H9 (cell line): Measurements from ENCODE around the gene IL18BP. TPM values are rescaled to one million over a fixed set of nuclear protein-coding genes. Genes with fewer than 3 reads are reported as not detected.
A peak's percentile ranks its signal among the peaks of the same experiment; 100 is the strongest.

ENCODE experiments used
- DNase-seq: peaks from one replicate; pipeline ENCODE4 v3.0.0-alpha.2; 2017
- H2AFZ ChIP-seq: one replicate; pipeline ENCODE4 v1.6.1; 2013; ENCODE audit warnings: mild to moderate bottlenecking, low read length, control low read depth, moderate library complexity
- H2AK5ac ChIP-seq: 2 replicates; pipeline ENCODE4 v1.6.1; 2013; ENCODE audit warnings: low read length, control low read depth, mixed read lengths; ENCODE audit not compliant: insufficient read length
- H2BK120ac ChIP-seq: one replicate; pipeline ENCODE4 v1.6.1; 2013; ENCODE audit warnings: low read depth, mild to moderate bottlenecking, low read length, control low read depth, inconsistent platforms; ENCODE audit not compliant: poor library complexity, severe bottlenecking
- H2BK12ac ChIP-seq: 2 replicates; pipeline ENCODE4 v1.6.1; 2013; ENCODE audit warnings: low read length, control low read depth, mixed read lengths, low read depth; ENCODE audit not compliant: insufficient read length
- H2BK15ac ChIP-seq: 2 replicates; pipeline ENCODE4 v1.6.1; 2013; ENCODE audit warnings: low read depth, low read length, control low read depth
- H2BK20ac ChIP-seq: one replicate; pipeline ENCODE4 v1.6.1; 2013; ENCODE audit warnings: low read depth, mild to moderate bottlenecking, low read length, control low read depth, inconsistent platforms; ENCODE audit not compliant: poor library complexity, severe bottlenecking
- H2BK5ac ChIP-seq: 2 replicates; pipeline ENCODE4 v1.6.1; 2013; ENCODE audit warnings: low read length, control low read depth, mixed read lengths; ENCODE audit not compliant: insufficient read length
- H3K14ac ChIP-seq: 2 replicates; pipeline ENCODE4 v1.6.1; 2013; ENCODE audit warnings: low read length, control low read depth; ENCODE audit not compliant: insufficient read depth
- H3K18ac ChIP-seq: 2 replicates; pipeline ENCODE4 v1.6.1; 2013; ENCODE audit warnings: low read depth, mild to moderate bottlenecking, mixed read lengths, low read length, control low read depth; ENCODE audit not compliant: insufficient read length
- H3K23ac ChIP-seq: 2 replicates; pipeline ENCODE4 v1.6.1; 2013; ENCODE audit warnings: low read length, control low read depth, mixed read lengths, low read depth; ENCODE audit not compliant: insufficient read length
- H3K23me2 ChIP-seq: 2 replicates; pipeline ENCODE4 v1.6.1; 2013; ENCODE audit warnings: low read depth, mild to moderate bottlenecking, mixed read lengths, low read length, control low read depth; ENCODE audit not compliant: insufficient read length, poor library complexity, severe bottlenecking
- H3K27ac ChIP-seq: 2 replicates; pipeline ENCODE4 v1.5.1; 2013; ENCODE audit warnings: low read length, control low read depth, mixed read lengths, low read depth; ENCODE audit not compliant: insufficient read length
- H3K27me3 ChIP-seq: 2 replicates; pipeline ENCODE4 v1.6.1; 2013; ENCODE audit warnings: low read length, control low read depth, inconsistent platforms; ENCODE audit not compliant: insufficient read depth
- H3K4ac ChIP-seq: 2 replicates; pipeline ENCODE4 v1.6.1; 2013; ENCODE audit warnings: low read depth, mild to moderate bottlenecking, control low read depth, inconsistent platforms, low read length, moderate library complexity
- H3K4me1 ChIP-seq: 2 replicates; pipeline ENCODE4 v1.6.1; 2013; ENCODE audit warnings: low read length, control low read depth, inconsistent platforms; ENCODE audit not compliant: insufficient read depth
- H3K4me2 ChIP-seq: 2 replicates; pipeline ENCODE4 v1.6.1; 2013; ENCODE audit warnings: low read length, control low read depth, mixed read lengths; ENCODE audit not compliant: insufficient read length, insufficient read depth
- H3K56ac ChIP-seq: 2 replicates; pipeline ENCODE4 v1.6.1; 2013; ENCODE audit warnings: low read depth, mild to moderate bottlenecking, mixed read lengths, low read length, control low read depth; ENCODE audit not compliant: insufficient read length
- H3K79me1 ChIP-seq: 2 replicates; pipeline ENCODE4 v1.6.1; 2013; ENCODE audit warnings: low read depth, mild to moderate bottlenecking, moderate library complexity, low read length, control low read depth, inconsistent platforms; ENCODE audit not compliant: insufficient read depth, poor library complexity, severe bottlenecking
- H3K79me2 ChIP-seq: 2 replicates; pipeline ENCODE4 v1.6.1; 2013; ENCODE audit warnings: low read length, control low read depth, inconsistent platforms; ENCODE audit not compliant: insufficient read depth
- H3K9ac ChIP-seq: 2 replicates; pipeline ENCODE4 v1.6.1; 2013; ENCODE audit warnings: low read length, control low read depth, mixed read lengths; ENCODE audit not compliant: insufficient read length; ENCODE audit errors: extremely low read depth
- H3K9me3 ChIP-seq: one replicate; pipeline ENCODE4 v1.6.1; 2013; ENCODE audit warnings: low read depth, low read length, inconsistent platforms; ENCODE audit not compliant: control insufficient read depth
- H3T11ph ChIP-seq: one replicate; pipeline ENCODE4 v1.6.1; 2013; ENCODE audit warnings: mild to moderate bottlenecking, low read length, control low read depth, inconsistent platforms
- H4K20me1 ChIP-seq: one replicate; pipeline ENCODE4 v1.6.1; 2013; ENCODE audit not compliant: control insufficient read depth, insufficient read length, insufficient read depth
- H4K5ac ChIP-seq: 2 replicates; pipeline ENCODE4 v1.6.1; 2013; ENCODE audit warnings: low read depth, mild to moderate bottlenecking, mixed read lengths, low read length, control low read depth; ENCODE audit not compliant: insufficient read length
- H4K8ac ChIP-seq: replicated peaks from 2 replicates; pipeline ENCODE4 v1.6.1; 2013; ENCODE audit warnings: low read length, control low read depth, mixed read lengths, low read depth; ENCODE audit not compliant: insufficient read length
- H4K91ac ChIP-seq: 2 replicates; pipeline ENCODE4 v1.6.1; 2013; ENCODE audit warnings: low read depth, mild to moderate bottlenecking, moderate library complexity, mixed read lengths, low read length, control low read depth; ENCODE audit not compliant: insufficient read length
- H3K27ac Mint-ChIP-seq, 3 experiments: 2 replicates in 2 of 3; 3 replicates in 1 of 3; pipeline ENCODE4 v1.8.0; 2020 to 2021; ENCODE audit warnings: mixed read lengths in 3 of 3, mild to moderate bottlenecking in 1 of 3, moderate library complexity in 1 of 3
- H3K27me3 Mint-ChIP-seq: 2 replicates; pipeline ENCODE4 v1.8.0; 2021; ENCODE audit warnings: low read depth, mild to moderate bottlenecking, moderate library complexity, mixed read lengths
- H3K36me3 Mint-ChIP-seq, 3 experiments: 2 replicates in 2 of 3; 3 replicates in 1 of 3; pipeline ENCODE4 v1.8.0; 2020 to 2021; ENCODE audit warnings: low read depth in 3 of 3, mixed read lengths in 3 of 3; ENCODE audit not compliant: insufficient read depth in 1 of 3
- H3K4me1 Mint-ChIP-seq, 2 experiments: 2 replicates each; pipeline ENCODE4 v1.8.0; 2020; ENCODE audit warnings: mixed read lengths in 2 of 2
- H3K4me3 Mint-ChIP-seq, 2 experiments: 2 replicates in 1 of 2; 3 replicates in 1 of 2; pipeline ENCODE4 v1.8.0; 2020 to 2021; ENCODE audit warnings: mild to moderate bottlenecking in 2 of 2, mixed read lengths in 2 of 2, moderate library complexity in 1 of 2
- H3K9me3 Mint-ChIP-seq, 2 experiments: 2 replicates in 1 of 2; 3 replicates in 1 of 2; pipeline ENCODE4 v1.8.0; 2020; ENCODE audit warnings: mild to moderate bottlenecking in 2 of 2, mixed read lengths in 2 of 2, moderate library complexity in 1 of 2
- CTCF ChIP-seq: fragments of 200-600 bp; sonication (generic); conservative IDR thresholded peaks from 3 replicates; pipeline ENCODE4 v1.8.0; 2021; ENCODE audit warnings: antibody characterized with exemption, mild to moderate bottlenecking
- WGBS: extraction: QIAGEN DNeasy Blood & Tissue Kit; methylation state at CpG from one replicate; pipeline ENCODE4 v1.1.7; 2013; ENCODE audit warnings: missing lambda C conversion rate, low lambda C conversion rate, mixed read lengths; ENCODE audit not compliant: insufficient read length; ENCODE audit errors: extremely low coverage; 5-methylcytosine and 5-hydroxymethylcytosine counted together
- total RNA-seq: library from RNA; stranded (reverse); gene quantifications from 2 replicates; pipeline ENCODE4 v1.2.1, GENCODE V29; 2021

Gene IL18BP
- total RNA-seq, 1 experiment from 2014 or later, result 10.2 TPM

GRCh38 chr11:72001834-72002591, 3.3 kb downstream of the IL18BP start:
- H3K27ac ChIP-seq, result no peak overlapping the region
- H3K27ac Mint-ChIP-seq, result peak overlapping the region in 2 of 3 experiments; percentile 9 to 88; a peak in 5 of 7 replicates
- no peak overlapping the region for H2AK5ac ChIP-seq

More at GRCh38 chr11:72001834-72002591, 3.3 kb downstream of the IL18BP start:
- Mint-ChIP-seq H3K4me3 (no peak overlapping the region; a peak in 1 of 5 replicates), H3K27me3 (peaks cover 8% of the 10 kb centered on the region; the same call in 1 of the 2 replicates), H3K9me3 (no peaks in the 10 kb centered on the region), H3K36me3 (peaks cover 38 to 69% (median 56%) of the 10 kb centered on the region in 3 experiments; a peak in 6 of 7 replicates), H3K4me1 (peaks cover 0 to 7% of the 10 kb centered on the region in 2 experiments; a peak in 1 of 4 replicates)
- Histone ChIP-seq H3K9ac (no peak overlapping the region), H3K18ac (no peak overlapping the region), H2AFZ (no peak overlapping the region), H3K14ac (no peak overlapping the region), H3K27me3 (no peaks in the 10 kb centered on the region), H3K23me2 (no peaks in the 10 kb centered on the region), H3K4me1 (no peaks in the 10 kb centered on the region), H4K8ac (no peak overlapping the region), H2BK5ac (no peak overlapping the region), H3K56ac (no peak overlapping the region), H3K79me2 (no peaks in the 10 kb centered on the region), H4K5ac (no peak overlapping the region), H3T11ph (no peak overlapping the region), H4K91ac (no peak overlapping the region), H4K20me1 (peaks cover 2% of the 10 kb centered on the region), H3K9me3 (no peaks in the 10 kb centered on the region), H2BK20ac (no peak overlapping the region), H2BK15ac (no peak overlapping the region), H2BK120ac (no peak overlapping the region), H2BK12ac (no peak overlapping the region), H3K4me2 (no peak overlapping the region), H3K4ac (no peak overlapping the region), H3K79me1 (no peaks in the 10 kb centered on the region), H3K23ac (no peak overlapping the region)
- whole genome bisulfite sequencing, result no CpG with 5 or more reads among the region's 10 CpGs
- DNase-seq, result no peak
- TF ChIP-seq CTCF, result no peak
